Mesothelial cell of epicardium (in vitro differentiated cells): ENCODE measurements around the gene MBNL1. TPM values are rescaled to one million over a fixed set of nuclear protein-coding genes. Genes with fewer than 3 reads are reported as not detected.

Experiments used
- DNase-seq, 2 experiments: peaks; one replicate each; pipeline ENCODE4 v3.0.0; 2021; ENCODE audit warnings: low spot score in 2 of 2; ENCODE audit not compliant: unreplicated experiment in 2 of 2
- H3K27ac Mint-ChIP-seq: 2 replicates; pipeline ENCODE4 v1.8.0; 2021; ENCODE audit warnings: mixed read lengths
- H3K27me3 Mint-ChIP-seq: 2 replicates; pipeline ENCODE4 v1.8.0; 2021; ENCODE audit warnings: low read depth, mixed read lengths
- H3K36me3 Mint-ChIP-seq: 2 replicates; pipeline ENCODE4 v1.8.0; 2021; ENCODE audit warnings: mixed read lengths
- H3K4me1 Mint-ChIP-seq: 2 replicates; pipeline ENCODE4 v1.8.0; 2021; ENCODE audit warnings: mixed read lengths
- H3K4me3 Mint-ChIP-seq: 2 replicates; pipeline ENCODE4 v1.8.0; 2021; ENCODE audit warnings: mild to moderate bottlenecking, moderate library complexity, mixed read lengths
- H3K9me3 Mint-ChIP-seq: 2 replicates; pipeline ENCODE4 v1.8.0; 2021; ENCODE audit warnings: mixed read lengths
- total RNA-seq: library from RNA; stranded (reverse); gene quantifications from 3 replicates; pipeline ENCODE4 v1.2.1, GENCODE V29; 2021
- TF ChIP-seq, protein P1 (sequence below): fragments of 200-600 bp; sonication (generic); IDR thresholded peaks from one replicate; pipeline ENCODE4 v1.5.0; 2021; ENCODE audit warnings: antibody characterized with exemption; ENCODE audit not compliant: unreplicated experiment

MBNL1 gene
- total RNA-seq, 1 donor from 2014 or later: 74.8 TPM

DNA sequence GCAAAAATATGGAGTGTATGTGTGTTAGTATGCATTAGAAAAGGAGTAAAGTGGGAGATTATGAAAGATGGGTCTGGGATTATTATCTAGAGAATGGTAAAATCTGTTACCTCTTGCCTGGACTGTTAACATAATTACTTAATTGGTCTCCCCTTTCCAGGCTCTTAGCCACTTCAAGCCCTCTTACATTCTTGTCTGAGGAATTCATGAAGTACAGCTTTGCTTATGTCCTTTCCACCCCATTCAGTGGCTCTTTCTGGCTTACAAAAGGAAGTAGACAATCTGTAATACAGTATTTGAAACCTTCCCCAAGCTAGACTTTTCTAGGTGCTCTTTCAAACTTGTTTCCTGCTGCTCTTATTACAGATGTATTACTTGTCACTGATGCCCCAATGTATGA lies 129.8 kb downstream of the MBNL1 start:
- Mint-ChIP-seq H3K27me3 (no peaks in the 10 kb centered on the region), H3K9me3 (no peaks in the 10 kb centered on the region), H3K27ac (peak overlapping the region; percentile 8), H3K4me3 (no peak overlapping the region), H3K36me3 (peaks cover 5% of the 10 kb centered on the region), H3K4me1 (peaks cover 23% of the 10 kb centered on the region)
- no peak for DNase-seq
- TF ChIP-seq, protein P1, sequence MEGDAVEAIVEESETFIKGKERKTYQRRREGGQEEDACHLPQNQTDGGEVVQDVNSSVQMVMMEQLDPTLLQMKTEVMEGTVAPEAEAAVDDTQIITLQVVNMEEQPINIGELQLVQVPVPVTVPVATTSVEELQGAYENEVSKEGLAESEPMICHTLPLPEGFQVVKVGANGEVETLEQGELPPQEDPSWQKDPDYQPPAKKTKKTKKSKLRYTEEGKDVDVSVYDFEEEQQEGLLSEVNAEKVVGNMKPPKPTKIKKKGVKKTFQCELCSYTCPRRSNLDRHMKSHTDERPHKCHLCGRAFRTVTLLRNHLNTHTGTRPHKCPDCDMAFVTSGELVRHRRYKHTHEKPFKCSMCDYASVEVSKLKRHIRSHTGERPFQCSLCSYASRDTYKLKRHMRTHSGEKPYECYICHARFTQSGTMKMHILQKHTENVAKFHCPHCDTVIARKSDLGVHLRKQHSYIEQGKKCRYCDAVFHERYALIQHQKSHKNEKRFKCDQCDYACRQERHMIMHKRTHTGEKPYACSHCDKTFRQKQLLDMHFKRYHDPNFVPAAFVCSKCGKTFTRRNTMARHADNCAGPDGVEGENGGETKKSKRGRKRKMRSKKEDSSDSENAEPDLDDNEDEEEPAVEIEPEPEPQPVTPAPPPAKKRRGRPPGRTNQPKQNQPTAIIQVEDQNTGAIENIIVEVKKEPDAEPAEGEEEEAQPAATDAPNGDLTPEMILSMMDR: no peak

GRCh38 chr3:152399374-152399773 lies 130.6 kb downstream of the MBNL1 start:
- no peak overlapping the region for H3K4me3 Mint-ChIP-seq
- H3K27me3 Mint-ChIP-seq: no peaks in the 10 kb centered on the region
- H3K36me3 Mint-ChIP-seq: peaks cover 5% of the 10 kb centered on the region
- DNase-seq: no peak
- no peaks in the 10 kb centered on the region for H3K9me3 Mint-ChIP-seq
- peaks cover 30% of the 10 kb centered on the region for H3K4me1 Mint-ChIP-seq
- peak overlapping the region; percentile 16 for H3K27ac Mint-ChIP-seq
- TF ChIP-seq, protein P1: no peak

DNA sequence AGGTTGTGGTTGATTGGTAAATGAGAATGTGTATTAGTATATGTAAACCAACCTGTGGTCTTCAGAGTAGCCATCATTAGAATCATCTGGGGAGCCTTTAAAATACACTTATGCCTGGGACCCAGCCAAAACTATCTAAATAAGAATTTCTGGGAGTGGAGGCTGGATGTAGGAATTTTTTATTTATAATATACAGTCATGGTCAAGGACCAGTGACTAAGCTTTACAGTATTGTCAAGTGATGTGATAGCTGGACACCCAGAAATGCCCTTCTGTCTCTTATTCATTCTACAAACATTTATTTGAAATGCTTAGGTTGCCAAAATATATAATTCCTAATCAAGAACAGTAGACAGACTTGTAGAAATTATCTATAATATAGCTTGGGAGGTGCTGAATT lies 132.2 kb downstream of the MBNL1 start:
- no peak overlapping the region for H3K27ac Mint-ChIP-seq
- DNase-seq: no peak
- no peaks in the 10 kb centered on the region for H3K9me3 Mint-ChIP-seq
- peaks cover 38% of the 10 kb centered on the region for H3K4me1 Mint-ChIP-seq
- H3K4me3 Mint-ChIP-seq: no peak overlapping the region
- no peaks in the 10 kb centered on the region for H3K27me3 Mint-ChIP-seq
- H3K36me3 Mint-ChIP-seq: peaks cover 5% of the 10 kb centered on the region
- TF ChIP-seq, protein P1: no peak

- Mint-ChIP-seq H3K4me3 (no peak overlapping the region), H3K9me3 (no peaks in the 10 kb centered on the region), H3K27me3 (no peaks in the 10 kb centered on the region), H3K36me3 (no peaks in the 10 kb centered on the region), H3K27ac (peak overlapping the region; percentile 74), H3K4me1 (peaks cover 47% of the 10 kb centered on the region)
- no peak for DNase-seq
- TF ChIP-seq, protein P1: no peak
Measured at GRCh38 chr3:152402695-152403451, 134.1 kb downstream of the MBNL1 start.

DNA sequence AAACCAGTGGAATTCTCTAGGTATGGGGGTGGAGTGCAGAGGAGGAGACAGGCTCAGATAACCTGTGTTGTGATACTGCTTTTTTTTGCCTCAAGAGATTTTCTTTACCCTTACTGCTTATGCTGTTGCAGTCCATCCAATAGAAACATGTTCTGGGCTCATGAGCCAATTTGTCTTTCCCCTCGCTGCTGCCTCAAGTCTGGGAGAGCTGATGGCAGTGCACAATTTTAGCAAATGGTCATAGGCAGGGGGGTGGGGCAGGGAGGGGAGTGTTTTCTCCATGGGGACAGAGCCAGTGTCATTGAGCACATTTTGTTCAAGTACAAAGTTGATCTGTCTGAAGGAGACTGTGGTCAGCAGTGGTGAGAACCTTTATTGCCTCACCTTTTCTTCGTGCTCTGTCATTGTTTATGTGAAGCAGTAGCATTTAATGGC lies 134.9 kb downstream of the MBNL1 start:
- no peaks in the 10 kb centered on the region for H3K9me3 Mint-ChIP-seq
- peaks cover 44% of the 10 kb centered on the region for H3K4me1 Mint-ChIP-seq
- DNase-seq: no peak
- H3K27ac Mint-ChIP-seq: peak overlapping the region; percentile 74
- no peaks in the 10 kb centered on the region for H3K27me3 Mint-ChIP-seq
- TF ChIP-seq, protein P1: no peak
- no peaks in the 10 kb centered on the region for H3K36me3 Mint-ChIP-seq
- H3K4me3 Mint-ChIP-seq: no peak overlapping the region
